GM23338 (cell line): ENCODE measurements around the gene SF3B3. TPM values are rescaled to one million over a fixed set of nuclear protein-coding genes. Genes with fewer than 3 reads are reported as not detected.

Experiments used
- ATAC-seq: fragments of 200-7000 bp; cut with Tn5 transposase; 3 replicates; pipeline ENCODE4 v1.9.1; 2020
- DNase-seq: peaks from one replicate; pipeline ENCODE4 v3.0.0-alpha.2; 2015; ENCODE audit warnings: low spot score
- H2AFZ ChIP-seq: fragments of 200-600 bp; sonication (generic); 2 replicates; pipeline ENCODE4 v1.8.0; 2016; ENCODE audit warnings: antibody characterized with exemption, mild to moderate bottlenecking, moderate library complexity
- H3F3A ChIP-seq: fragments of 200-600 bp; sonication (generic); replicated peaks from 2 replicates; pipeline ENCODE4 v1.8.0; 2017; ENCODE audit warnings: antibody characterized with exemption, mixed run types, low read depth
- H3K27ac ChIP-seq: fragments of 200-600 bp; sonication (generic); 2 replicates; pipeline ENCODE4 v1.6.1; 2016; ENCODE audit warnings: low read depth
- H3K27me3 ChIP-seq: fragments of 200-600 bp; sonication (generic); 2 replicates; pipeline ENCODE4 v1.8.0; 2016; ENCODE audit warnings: mild to moderate bottlenecking, mixed run types, moderate library complexity; ENCODE audit not compliant: insufficient read depth
- H3K36me3 ChIP-seq: fragments of 200-600 bp; sonication (generic); 2 replicates; pipeline ENCODE4 v1.8.0; 2016; ENCODE audit warnings: mild to moderate bottlenecking; ENCODE audit not compliant: insufficient read depth
- H3K4me1 ChIP-seq: fragments of 200-600 bp; sonication (generic); 2 replicates; pipeline ENCODE4 v1.8.0; 2016; ENCODE audit warnings: mild to moderate bottlenecking, moderate library complexity; ENCODE audit not compliant: insufficient read depth
- H3K4me2 ChIP-seq: fragments of 200-600 bp; sonication (generic); 2 replicates; pipeline ENCODE4 v1.7.1; 2017; ENCODE audit warnings: mixed run types
- H3K4me3 ChIP-seq: fragments of 200-600 bp; sonication (generic); 2 replicates; pipeline ENCODE4 v1.6.1; 2016; ENCODE audit warnings: mixed run types
- H3K79me2 ChIP-seq: fragments of 200-600 bp; sonication (generic); replicated peaks from 2 replicates; pipeline ENCODE4 v1.8.0; 2017; ENCODE audit warnings: mild to moderate bottlenecking; ENCODE audit not compliant: insufficient read depth
- H3K9me2 ChIP-seq: fragments of 200-600 bp; sonication (generic); 2 replicates; pipeline ENCODE4 v1.8.0; 2017; ENCODE audit not compliant: insufficient read depth
- H4K20me1 ChIP-seq: fragments of 200-600 bp; sonication (generic); replicated peaks from 2 replicates; pipeline ENCODE4 v1.8.0; 2017; ENCODE audit warnings: mild to moderate bottlenecking; ENCODE audit not compliant: insufficient read depth
- H3K27ac Mint-ChIP-seq: 2 replicates; pipeline ENCODE4 v1.8.0; 2020; ENCODE audit warnings: inconsistent platforms, mild to moderate bottlenecking, moderate library complexity, mixed read lengths
- H3K27me3 Mint-ChIP-seq: 3 replicates; pipeline ENCODE4 v1.8.0; 2022; ENCODE audit warnings: low read depth, mild to moderate bottlenecking, moderate library complexity, mixed read lengths, inconsistent platforms; ENCODE audit not compliant: insufficient read depth, poor library complexity
- H3K36me3 Mint-ChIP-seq: 3 replicates; pipeline ENCODE4 v1.8.0; 2021; ENCODE audit warnings: low read depth, mild to moderate bottlenecking, inconsistent platforms, moderate library complexity, mixed read lengths
- H3K4me1 Mint-ChIP-seq: 3 replicates; pipeline ENCODE4 v1.8.0; 2020; ENCODE audit warnings: mild to moderate bottlenecking, inconsistent platforms, mixed read lengths
- H3K4me3 Mint-ChIP-seq: 3 replicates; pipeline ENCODE4 v1.8.0; 2021; ENCODE audit warnings: moderate library complexity, mild to moderate bottlenecking, inconsistent platforms, mixed read lengths
- H3K9me3 Mint-ChIP-seq: 3 replicates; pipeline ENCODE4 v1.8.0; 2020; ENCODE audit warnings: moderate library complexity, mild to moderate bottlenecking, inconsistent platforms, mixed read lengths
- CREB1 ChIP-seq: fragments of 250-450 bp; sonication (Bioruptor Pico); IDR thresholded peaks from 2 replicates; pipeline ENCODE4 v1.5.0; 2020; ENCODE audit warnings: low read depth, mild to moderate bottlenecking, moderate library complexity
- EZH2phosphoT487 ChIP-seq: fragments of 200-600 bp; sonication (generic); IDR thresholded peaks from one replicate; pipeline ENCODE4 v1.8.1; 2018; ENCODE audit warnings: antibody characterized with exemption; ENCODE audit not compliant: unreplicated experiment
- JUNB ChIP-seq: IDR thresholded peaks from one replicate; pipeline ENCODE4 v1.6.1; 2016; ENCODE audit warnings: antibody characterized with exemption; ENCODE audit not compliant: unreplicated experiment
- NANOG ChIP-seq: IDR thresholded peaks from 2 replicates; pipeline ENCODE4 v1.6.1; 2016; ENCODE audit warnings: antibody characterized with exemption, borderline replicate concordance
- POLR2AphosphoS5 ChIP-seq: IDR thresholded peaks from 2 replicates; pipeline ENCODE4 v1.6.1; 2016; ENCODE audit warnings: antibody characterized with exemption, low read depth
- REST ChIP-seq: IDR thresholded peaks from one replicate; pipeline ENCODE4 v1.6.1; 2018; ENCODE audit warnings: antibody characterized with exemption; ENCODE audit not compliant: unreplicated experiment
- ZNF462 ChIP-seq: fragments of 250-450 bp; sonication (Bioruptor Pico); IDR thresholded peaks from 2 replicates; pipeline ENCODE4 v1.5.0; 2020; ENCODE audit warnings: mild to moderate bottlenecking, moderate library complexity
- polyA plus RNA-seq: library from polyadenylated mRNA; unstranded; fragments of >200 nt; fragmentation: Nextera tagmentation; extraction: Ambion mirVana; gene quantifications from 2 replicates; pipeline ENCODE4 v1.2.1, GENCODE V29; 2016
- total RNA-seq: library from RNA; depleted of rRNA; stranded (reverse); fragments of >200 nt; shearing (Covaris generic); gene quantifications from 2 replicates; pipeline ENCODE4 v1.2.3, GENCODE V29; 2014

The SF3B3 gene
- total and polyA plus RNA-seq, 2 experiments from 2014 or later, result 202 to 289 TPM

- TF ChIP-seq ZNF462 (CRISPR knock-in tag) (no peak), POLR2AphosphoS5 (no peak), CREB1 (CRISPR knock-in tag) (no peak), JUNB (no peak), NANOG (no peak)
Measured at GRCh38 chr16:70597135-70597835, 73.7 kb downstream of the SF3B3 start (continued).

- Mint-ChIP-seq H3K27me3 (peaks cover 13% of the 10 kb centered on the region), H3K36me3 (no peaks in the 10 kb centered on the region; the same call in 2 of the 3 replicates), H3K9me3 (no peaks in the 10 kb centered on the region), H3K4me1 (no peaks in the 10 kb centered on the region), H3K27ac (no peak overlapping the region), H3K4me3 (no peak overlapping the region)
- Histone ChIP-seq H3K4me1 (no peaks in the 10 kb centered on the region), H3F3A (no peaks in the 10 kb centered on the region), H2AFZ (no peak overlapping the region), H3K9me2 (no peaks in the 10 kb centered on the region), H3K27ac (no peak overlapping the region), H3K27me3 (no peaks in the 10 kb centered on the region), H3K4me2 (no peak overlapping the region), H4K20me1 (no peaks in the 10 kb centered on the region), H3K4me3 (no peak overlapping the region), H3K36me3 (no peaks in the 10 kb centered on the region), H3K79me2 (no peaks in the 10 kb centered on the region)
- DNase-seq (no peak), ATAC-seq (no peak)
- TF ChIP-seq POLR2AphosphoS5 (no peak), EZH2phosphoT487 (no peak), NANOG (no peak), REST (no peak)
Measured at GRCh38 chr16:70598937-70599503, 75.4 kb downstream of the SF3B3 start.
